ENCODE results near the gene TIA1. TPM values are rescaled to one million over a fixed set of nuclear protein-coding genes. Genes with fewer than 3 reads are reported as not detected.
A peak's percentile ranks its signal among the peaks of the same experiment; 100 is the strongest.

The TIA1 gene
- polyA plus RNA-seq, 1 donor from 2014 or later: 1,297 TPM

GRCh38 chr2:70190418-70191243 lies 57.8 kb downstream of the TIA1 start, which contains the start of gene C2orf42:
Gene C2orf42, minus strand, starts transcription at chr2:70191019. Its CDS starts 9,034 bp downstream, at chr2:70181985.
- TF ChIP-seq TAF1 (IDR thresholded peaks at IDR 0.05; ENCODE audit: low read depth) (peak; percentile 67), REST (IDR thresholded peaks at IDR 0.05; ENCODE audit: borderline replicate concordance) (peak; percentile 72), SMC3 (conservative IDR thresholded peaks at IDR 0.05; ENCODE audit: poor library complexity) (no peak), EP300 (conservative IDR thresholded peaks at IDR 0.05; ENCODE audit: poor library complexity, severe bottlenecking) (peak; percentile 53), RAD21 (conservative IDR thresholded peaks at IDR 0.05) (peak; percentile 25), EZH2 (IDR thresholded peaks at IDR 0.05; ENCODE audit: borderline replicate concordance, insufficient read depth, low read length, poor library complexity, severe bottlenecking) (no peak), MXI1 (conservative IDR thresholded peaks at IDR 0.05; ENCODE audit: poor library complexity, severe bottlenecking) (peak; percentile 81), POLR2AphosphoS5 (IDR thresholded peaks at IDR 0.05) (peak; percentile 92), CTCF (IDR thresholded peaks at IDR 0.05; ENCODE audit: poor library complexity, severe bottlenecking) (peak; percentile 45)
- Histone ChIP-seq H3K4me3 (ENCODE audit: low read length) (peak within 1 kb of the TSS; percentile 83), H3K79me2 (replicated peaks; ENCODE audit: insufficient read depth, low read length) (no peaks in the 10 kb centered on the region), H3K36me3 (ENCODE audit: insufficient read depth, low read length) (no peaks in the 10 kb centered on the region), H3K4me2 (ENCODE audit: low read length) (peak within 1 kb of the TSS; percentile 90), H4K20me1 (ENCODE audit: insufficient read depth) (no peaks in the 10 kb centered on the region), H2AFZ (ENCODE audit: low read depth, low read length) (peak within 1 kb of the TSS; percentile 90), H3F3A (ENCODE audit: insufficient read depth, low read length, poor library complexity, severe bottlenecking) (no peaks in the 10 kb centered on the region), H3K27me3 (ENCODE audit: insufficient read depth, low read depth, low read length) (no peaks in the 10 kb centered on the region), H3K9me3 (ENCODE audit: low read length) (no peaks in the 10 kb centered on the region), H3K9ac (ENCODE audit: low read length) (peak within 1 kb of the TSS; percentile 95), H3K27ac (ENCODE audit: low read length) (peak within 1 kb of the TSS; percentile 97), H3K9me2 (ENCODE audit: insufficient read depth, low read length) (no peaks in the 10 kb centered on the region)

- no peaks in the 10 kb centered on the region for H3K36me3 ChIP-seq (ENCODE audit: insufficient read depth, low read length)
- H3K9me3 ChIP-seq (ENCODE audit: low read length): no peaks in the 10 kb centered on the region
- H3K4me2 ChIP-seq (ENCODE audit: low read length): no peak overlapping the region
- H3K4me3 ChIP-seq (ENCODE audit: low read length): no peak overlapping the region
- H3K9me2 ChIP-seq (ENCODE audit: insufficient read depth, low read length): no peaks in the 10 kb centered on the region
- no peaks in the 10 kb centered on the region for H3K79me2 ChIP-seq (replicated peaks; ENCODE audit: insufficient read depth, low read length)
- H3K9ac ChIP-seq (ENCODE audit: low read length): no peak overlapping the region
- H3K27ac ChIP-seq (ENCODE audit: low read length): no peak overlapping the region
- TF ChIP-seq SMC3 (conservative IDR thresholded peaks at IDR 0.05; ENCODE audit: poor library complexity): no peak
- TF ChIP-seq EP300 (conservative IDR thresholded peaks at IDR 0.05; ENCODE audit: poor library complexity, severe bottlenecking): no peak
- TF ChIP-seq POLR2AphosphoS5 (IDR thresholded peaks at IDR 0.05): no peak
- TF ChIP-seq TAF1 (IDR thresholded peaks at IDR 0.05; ENCODE audit: low read depth): no peak
- no peak for TF ChIP-seq REST (IDR thresholded peaks at IDR 0.05; ENCODE audit: borderline replicate concordance)
- no peak for TF ChIP-seq RAD21 (conservative IDR thresholded peaks at IDR 0.05)
- TF ChIP-seq MXI1 (conservative IDR thresholded peaks at IDR 0.05; ENCODE audit: poor library complexity, severe bottlenecking): no peak
- TF ChIP-seq EZH2 (IDR thresholded peaks at IDR 0.05; ENCODE audit: borderline replicate concordance, insufficient read depth, low read length, poor library complexity, severe bottlenecking): no peak
- TF ChIP-seq CTCF (IDR thresholded peaks at IDR 0.05; ENCODE audit: poor library complexity, severe bottlenecking): no peak
- H3K27me3 ChIP-seq (ENCODE audit: insufficient read depth, low read depth, low read length): no peaks in the 10 kb centered on the region
- no peak overlapping the region for H2AFZ ChIP-seq (ENCODE audit: low read depth, low read length)
- no peaks in the 10 kb centered on the region for H4K20me1 ChIP-seq (ENCODE audit: insufficient read depth)
- H3F3A ChIP-seq (ENCODE audit: insufficient read depth, low read length, poor library complexity, severe bottlenecking): no peaks in the 10 kb centered on the region
Measured at GRCh38 chr2:70188460-70188859, 60.0 kb downstream of the TIA1 start.
